Endothelial cell of umbilical vein (primary cell): ENCODE results near the gene SMCO2. TPM values are rescaled to one million over a fixed set of nuclear protein-coding genes. Genes with fewer than 3 reads are reported as not detected.

Source experiments
- Bru-seq: library from RNA; stranded (reverse); fragments of 400-500 nt; gene quantifications from one replicate; lab custom pipeline; 2021; lab: Mats Ljungman, UMichigan
- BruChase-seq, 2 experiments: library from RNA; stranded (reverse); fragments of 400-500 nt; gene quantifications; one replicate each; lab custom pipeline; 2021; lab: Mats Ljungman, UMichigan
- BruUV-seq: library from RNA; stranded (reverse); fragments of 400-500 nt; replicated peaks from 2 replicates; lab custom pipeline; 2021; lab: Mats Ljungman, UMichigan
- CTCF ChIA-PET: fragments of 300-600, 350-600 bp; sonication (Branson Sonifier 250); formaldehyde crosslinking; loops from one replicate; lab custom pipeline; 2021; ENCODE audit warnings: antibody characterized with exemption, inconsistent platforms; lab: Charles Lee
- POLR2A ChIA-PET: fragments of 300-600, 350-600 bp; sonication (Branson Sonifier 250); formaldehyde crosslinking; loops from one replicate; lab custom pipeline; 2021; ENCODE audit warnings: antibody characterized with exemption, inconsistent platforms; lab: Charles Lee
- DNase-seq: peaks from one replicate; pipeline ENCODE4 v3.0.0-alpha.2; 2011; ENCODE audit warnings: low read depth, low spot score
- FAIRE-seq: peaks from 2 replicates; lab custom pipeline; 2011; peaks lifted over from hg19 to GRCh38; lab: Jason Lieb, UNC
- H2AFZ ChIP-seq: 2 replicates; pipeline ENCODE4 v1.6.0; 2012; ENCODE audit warnings: low read depth, low read length, control low read depth, inconsistent platforms
- H3K27ac ChIP-seq: 2 replicates; pipeline ENCODE4 v1.5.1; 2011; ENCODE audit warnings: low read depth, mild to moderate bottlenecking, control low read depth, low read length, moderate library complexity; ENCODE audit not compliant: insufficient read depth
- H3K27me3 ChIP-seq, 2 experiments: 2 replicates each; pipeline versions ENCODE4 v1.6.0 to v1.6.1; 2011; ENCODE audit warnings: low read length in 2 of 2, mixed read lengths in 1 of 2; ENCODE audit not compliant: control insufficient read depth in 2 of 2, insufficient read depth in 2 of 2
- H3K36me3 ChIP-seq, 2 experiments: 2 replicates in 1 of 2; 3 replicates in 1 of 2; pipeline ENCODE4 v1.5.1; 2011; ENCODE audit warnings: low read length in 2 of 2, mild to moderate bottlenecking in 1 of 2, moderate library complexity in 1 of 2; ENCODE audit not compliant: control insufficient read depth in 2 of 2, insufficient read depth in 2 of 2; ENCODE audit errors: extremely low read depth in 1 of 2
- H3K4me1 ChIP-seq: 3 replicates; pipeline ENCODE4 v1.5.1; 2011; ENCODE audit warnings: mild to moderate bottlenecking, low read length; ENCODE audit not compliant: control insufficient read depth, insufficient read depth; ENCODE audit errors: extremely low read depth
- H3K4me2 ChIP-seq: 2 replicates; pipeline ENCODE4 v1.6.1; 2011; ENCODE audit warnings: low read length, control low read depth, mixed read lengths; ENCODE audit not compliant: insufficient read depth
- H3K4me3 ChIP-seq, 3 experiments: fragments of 200-600 bp in 1 of 3; sonication (generic), shearing (Covaris generic) in 1 of 3; replicated peaks in 1 of 3; 2 replicates each; pipeline ENCODE4 v1.5.1; 2011 to 2016; ENCODE audit warnings: control low read depth in 3 of 3, low read length in 3 of 3, mild to moderate bottlenecking in 2 of 3, inconsistent platforms in 1 of 3, low read depth in 1 of 3, moderate library complexity in 1 of 3; ENCODE audit not compliant: insufficient read depth in 1 of 3
- H3K79me2 ChIP-seq: 2 replicates; pipeline ENCODE4 v1.6.0; 2012; ENCODE audit warnings: low read length, inconsistent platforms; ENCODE audit not compliant: control insufficient read depth, insufficient read depth
- H3K9ac ChIP-seq: replicated peaks from 2 replicates; pipeline ENCODE3; 2011; ENCODE audit warnings: low read length, control low read depth; ENCODE audit not compliant: insufficient read depth; ENCODE audit errors: extremely low read depth
- H3K9me1 ChIP-seq: replicated peaks from 3 replicates; pipeline ENCODE4 v1.6.0; 2011; ENCODE audit warnings: mild to moderate bottlenecking, low read length; ENCODE audit not compliant: control insufficient read depth, insufficient read depth; ENCODE audit errors: extremely low read depth
- H3K9me3 ChIP-seq: replicated peaks from 2 replicates; pipeline ENCODE4 v1.5.1; 2012; ENCODE audit warnings: low read length, inconsistent platforms; ENCODE audit not compliant: control insufficient read depth, insufficient read depth
- H4K20me1 ChIP-seq: replicated peaks from 2 replicates; pipeline ENCODE3; 2011; ENCODE audit warnings: mild to moderate bottlenecking, low read length; ENCODE audit not compliant: control insufficient read depth, insufficient read depth; ENCODE audit errors: extremely low read depth
- CTCF ChIP-seq, 2 donors: IDR thresholded peaks; 1 replicate in 1 of 2; 2 replicates in 1 of 2; pipeline ENCODE4 v1.5.1; 2011; ENCODE audit warnings: low read length in 2 of 2, mild to moderate bottlenecking in 2 of 2, moderate library complexity in 2 of 2, control low read depth in 1 of 2, inconsistent platforms in 1 of 2, low read depth in 1 of 2; ENCODE audit not compliant: insufficient read depth in 1 of 2; ENCODE audit errors: extremely low read depth in 1 of 2
- EZH2 ChIP-seq: IDR thresholded peaks from 2 replicates; pipeline ENCODE4 v1.6.1; 2012; ENCODE audit warnings: borderline replicate concordance, low read depth, mild to moderate bottlenecking, moderate library complexity, low read length, inconsistent platforms; ENCODE audit not compliant: severe bottlenecking
- FOS ChIP-seq: IDR thresholded peaks from 2 replicates; pipeline ENCODE4 v1.6.1; 2011; ENCODE audit warnings: mild to moderate bottlenecking, low read length, moderate library complexity, borderline replicate concordance; ENCODE audit not compliant: insufficient read depth
- GATA2 ChIP-seq: IDR thresholded peaks from 2 replicates; pipeline ENCODE4 v1.7.0; 2011; ENCODE audit warnings: low read depth, mild to moderate bottlenecking, moderate library complexity, mixed read lengths, low read length; ENCODE audit not compliant: insufficient read length, insufficient read depth
- JUN ChIP-seq: IDR thresholded peaks from 2 replicates; pipeline ENCODE4 v1.6.1; 2011; ENCODE audit warnings: borderline replicate concordance, low read depth; ENCODE audit not compliant: insufficient read length, insufficient read depth
- MAX ChIP-seq: IDR thresholded peaks from 2 replicates; pipeline ENCODE4 v1.6.1; 2011; ENCODE audit not compliant: insufficient read depth, insufficient read length
- MYC ChIP-seq: IDR thresholded peaks from one replicate; pipeline ENCODE4 v1.6.1; 2011; ENCODE audit warnings: mild to moderate bottlenecking, low read depth, low read length
- POLR2A ChIP-seq: IDR thresholded peaks from 2 replicates; pipeline ENCODE4 v1.6.1; 2012; ENCODE audit warnings: low read depth, mild to moderate bottlenecking, control low read depth, low read length
- POLR2AphosphoS5 ChIP-seq: IDR thresholded peaks from 2 replicates; pipeline ENCODE4 v1.6.1; 2012; ENCODE audit warnings: low read depth, mild to moderate bottlenecking, control low read depth, low read length, moderate library complexity; ENCODE audit not compliant: insufficient read depth
- dilution Hi-C: fragments of 300-500 bp; cut with MboI; formaldehyde crosslinking; loops from one replicate; pipeline ENCODE4 v1.15.0; 2019; ENCODE audit warnings: low sequenced_read_pairs; ENCODE audit not compliant: extremely low pct_ligation_motif_present
- intact Hi-C: fragments of 100-400 bp; cut with micrococcal nuclease; formaldehyde crosslinking; loops from one replicate; pipeline ENCODE4 v1.10.0; 2022
- long read RNA-seq: library from polyadenylated mRNA; stranded (forward); transcript quantifications from one replicate; pipeline ENCODE4 v2.0.0, GENCODE V29; 2021
- polyA minus RNA-seq, 3 experiments: library from RNA; depleted of rRNA, polyadenylated mRNA; stranded (reverse); fragments of >200 nt; gene quantifications; 1 replicate in 1 of 3; 2 replicates in 2 of 3; pipeline ENCODE4 v1.2.3, GENCODE V29; 2011
- polyA plus RNA-seq, 4 experiments: library from polyadenylated mRNA; depleted of rRNA in 3 of 4; stranded (reverse) in 3 of 4; unstranded in 1 of 4; fragments of >200 nt; gene quantifications; 2 replicates each; pipeline versions ENCODE4 v1.2.1 to v1.2.3, GENCODE V29; 2011 to 2012; ENCODE audit warnings: missing spikeins in 1 of 4
- total RNA-seq: library from RNA; stranded (reverse); gene quantifications from 2 replicates; pipeline ENCODE4 v1.2.3, GENCODE V29; 2021

The SMCO2 gene
- total RNA-seq (0.49 and 1.2 TPM in 2 replicates), polyA plus RNA-seq (0.33 TPM in 2 replicates), polyA minus RNA-seq (0.45 TPM in 1 of 2 replicates, not detected in the other), Bru-seq, nascent RNA (percentile 32 among the genes with signal in this experiment), BruChase-seq, experiment 1, labeled RNA remaining after a 6-hour chase (percentile 39 among the genes with signal in this experiment), BruChase-seq, experiment 2, labeled RNA remaining after a 2-hour chase (percentile 36 among the genes with signal in this experiment)
- polyA plus RNA-seq (2011; cell fraction: cytosol; rRNA removed) = 0.10 and 0.15 TPM in 2 replicates
- polyA plus RNA-seq (2011; cell fraction: nucleus; rRNA removed) = 1.5 and 2.0 TPM in 2 replicates
- polyA plus RNA-seq (2012) = 0.31 and 0.39 TPM in 2 replicates
- polyA minus RNA-seq (2011; cell fraction: cytosol; rRNA and poly(A)+ RNA removed) = not detected
- 1.2 TPM in 2 replicates for polyA minus RNA-seq (2011; cell fraction: nucleus; rRNA and poly(A)+ RNA removed)
- long read RNA-seq, partial matches to known transcripts = 0 of 4 reads
- long read RNA-seq, other reads (novel, unspliced or antisense) = 4 of 4 reads

- TF ChIP-seq FOS = no peak
- no peak within 1 kb of the TSS for H2AFZ ChIP-seq
- H3K4me3 ChIP-seq = no peak within 1 kb of the TSS
- H3K9me1 ChIP-seq = no peaks in the 10 kb centered on the region
- H3K27me3 ChIP-seq = no peaks in the 10 kb centered on the region
- no peaks in the 10 kb centered on the region for H3K9me3 ChIP-seq
- no peak within 1 kb of the TSS for H3K27ac ChIP-seq
- H3K4me1 ChIP-seq = no peaks in the 10 kb centered on the region
- dilution Hi-C loops = no loop called here
- FAIRE-seq (no peak), DNase-seq (no peak)
- no peaks in the 10 kb centered on the region for H3K79me2 ChIP-seq
- no peaks in the 10 kb centered on the region for H4K20me1 ChIP-seq
- no peaks in the 10 kb centered on the region for H3K36me3 ChIP-seq
- no peak within 1 kb of the TSS for H3K4me2 ChIP-seq
- no TSS peak for BruUV-seq
- intact Hi-C loops = no loop called here
- H3K9ac ChIP-seq = no peak within 1 kb of the TSS
- POLR2A ChIA-PET = no interaction called here
- CTCF ChIA-PET = interaction anchor here (4.9 kb wide), 1 partner anchor 12 kb away, joined by 27 read pairs; no protein-coding TSS in a partner anchor
Measured at GRCh38 chr12:27446436-27446835, at the start of gene SMCO2. Gene SMCO2, plus strand, starts transcription at chr12:27446736. Its CDS starts 23,896 bp downstream, at chr12:27470632.

- Histone ChIP-seq H3K36me3 (peaks cover 0 to 3% of the 10 kb centered on the region in 2 experiments), H3K4me2 (no peak overlapping the region), H3K9me1 (no peaks in the 10 kb centered on the region), H3K27me3 (no peaks in the 10 kb centered on the region), H3K4me1 (no peaks in the 10 kb centered on the region), H3K9me3 (no peaks in the 10 kb centered on the region), H3K79me2 (no peaks in the 10 kb centered on the region), H4K20me1 (no peaks in the 10 kb centered on the region), H3K9ac (no peak overlapping the region), H3K4me3 (no peak overlapping the region), H2AFZ (no peak overlapping the region), H3K27ac (no peak overlapping the region)
- CTCF ChIA-PET = interaction anchor here (1.9 kb wide), 1 partner anchor 18 kb away, joined by 5 read pairs; no protein-coding TSS in a partner anchor
- FAIRE-seq = no peak
- dilution Hi-C loops (no loop called here), intact Hi-C loops (no loop called here)
- no peak for DNase-seq
- POLR2A ChIA-PET = no interaction called here
- TF ChIP-seq GATA2 = no peak
- no peak for TF ChIP-seq POLR2AphosphoS5
- no peak for TF ChIP-seq MYC
- TF ChIP-seq FOS = no peak
- TF ChIP-seq JUN = no peak
- no peak for TF ChIP-seq MAX
- TF ChIP-seq POLR2A = no peak
- TF ChIP-seq CTCF (IDR thresholded peaks at IDR 0.05; ENCODE audit: extremely low read depth in 1 of 2, insufficient read depth in 1 of 2, low read depth in 1 of 2, low read length in 2 of 2) = no peak
- no peak for TF ChIP-seq EZH2
- BruUV-seq = no TSS peak
Measured at GRCh38 chr12:27398466-27398865, 48.1 kb upstream of the SMCO2 start.
